IPS-20b (cell line): ENCODE data around the gene A2M.

Experiments used
- H3K27ac ChIP-seq: one replicate; pipeline ENCODE4 v1.5.1; 2013; ENCODE audit warnings: low read length
- H3K27me3 ChIP-seq: 2 replicates; pipeline ENCODE4 v1.6.1; 2013; ENCODE audit warnings: mild to moderate bottlenecking, low read length, inconsistent platforms; ENCODE audit not compliant: insufficient read depth
- H3K36me3 ChIP-seq: 2 replicates; pipeline ENCODE4 v1.6.1; 2013; ENCODE audit warnings: low read depth, mild to moderate bottlenecking, inconsistent platforms, low read length, moderate library complexity; ENCODE audit not compliant: insufficient read depth
- H3K4me1 ChIP-seq: 2 replicates; pipeline ENCODE4 v1.6.1; 2013; ENCODE audit warnings: mild to moderate bottlenecking, control low read depth, inconsistent platforms, low read length, moderate library complexity; ENCODE audit not compliant: insufficient read depth
- H3K4me3 ChIP-seq: 2 replicates; pipeline ENCODE4 v1.5.1; 2013; ENCODE audit warnings: mild to moderate bottlenecking, low read length, inconsistent platforms
- H3K9ac ChIP-seq: 2 replicates; pipeline ENCODE4 v1.6.1; 2013; ENCODE audit warnings: low read depth, mild to moderate bottlenecking, inconsistent platforms, low read length, moderate library complexity
- H3K9me3 ChIP-seq: 2 replicates; pipeline ENCODE4 v1.6.1; 2013; ENCODE audit warnings: mild to moderate bottlenecking, low read depth, low read length, inconsistent platforms; ENCODE audit not compliant: insufficient read depth

The A2M gene

DNA sequence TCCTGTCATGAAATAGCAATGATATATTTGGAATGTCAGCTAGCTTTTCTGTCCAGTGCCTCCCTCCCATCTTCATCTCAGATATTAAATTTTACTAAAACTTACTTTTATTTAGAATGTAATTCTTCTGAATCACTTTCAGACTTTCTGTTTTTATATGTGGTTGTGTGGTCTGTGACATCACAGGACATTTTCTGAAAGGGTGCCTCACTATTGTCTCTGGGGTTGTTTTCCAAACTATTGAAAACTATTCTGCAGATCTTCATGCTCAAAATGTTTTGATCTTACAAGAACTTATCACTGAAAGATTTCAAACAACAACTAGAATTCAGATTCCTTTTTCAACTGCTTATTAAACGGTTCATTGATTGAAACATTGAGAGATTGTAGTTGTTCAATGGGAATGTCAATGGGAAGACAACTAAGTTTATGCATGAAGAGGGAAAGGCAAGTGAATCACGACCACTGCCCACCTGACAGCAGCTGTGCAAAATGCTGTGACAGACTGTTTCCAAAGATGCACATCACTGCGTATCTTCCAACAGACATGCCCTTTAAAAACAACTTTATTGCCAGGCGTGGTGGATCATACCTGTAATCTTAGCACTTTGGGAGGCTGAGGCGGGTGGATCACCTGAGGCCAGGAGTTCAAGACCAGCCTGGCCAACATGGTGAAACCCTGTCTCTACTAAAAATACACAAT, 75.1 kb downstream of the A2M start:
- no peak overlapping the region for H3K9ac ChIP-seq

DNA sequence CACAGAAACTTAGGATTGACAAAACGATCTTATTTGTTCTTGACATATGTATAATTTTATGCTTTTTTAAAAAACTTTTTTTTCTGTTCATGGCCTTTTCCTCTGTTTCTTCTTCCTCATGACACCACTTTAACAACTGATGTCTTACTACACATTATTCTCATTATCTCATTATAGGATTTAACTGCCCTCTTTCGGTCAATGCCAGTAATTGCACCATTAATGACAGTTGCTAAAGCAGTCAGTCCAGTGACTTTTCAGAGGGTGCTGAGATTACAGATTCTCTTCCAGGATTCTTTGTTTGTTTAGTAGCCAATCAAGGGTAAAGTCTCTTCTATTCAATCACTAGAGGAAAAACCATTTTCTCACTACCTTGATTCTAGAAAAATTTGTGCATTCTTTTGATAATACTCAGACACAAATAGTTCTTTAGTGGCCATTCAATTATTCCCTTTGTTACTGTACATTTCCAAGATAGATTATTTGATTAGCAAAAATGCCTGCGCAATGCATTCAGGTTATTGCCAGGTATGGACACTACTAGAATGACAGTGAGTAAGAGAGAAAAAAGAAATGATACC, 76.2 kb downstream of the A2M start:
- no peaks in the 10 kb centered on the region for H3K27me3 ChIP-seq
- no peak overlapping the region for H3K27ac ChIP-seq
- H3K4me1 ChIP-seq: no peaks in the 10 kb centered on the region
- H3K9ac ChIP-seq: no peak overlapping the region
- no peak overlapping the region for H3K4me3 ChIP-seq
- H3K9me3 ChIP-seq: no peaks in the 10 kb centered on the region
- no peaks in the 10 kb centered on the region for H3K36me3 ChIP-seq

More for the DNA sequence above, 75.1 kb downstream of the A2M start:
- no peak overlapping the region for H3K27ac ChIP-seq
- H3K27me3 ChIP-seq: no peaks in the 10 kb centered on the region
- no peaks in the 10 kb centered on the region for H3K36me3 ChIP-seq
- H3K4me1 ChIP-seq: no peaks in the 10 kb centered on the region
- H3K4me3 ChIP-seq: no peak overlapping the region
- no peaks in the 10 kb centered on the region for H3K9me3 ChIP-seq

DNA sequence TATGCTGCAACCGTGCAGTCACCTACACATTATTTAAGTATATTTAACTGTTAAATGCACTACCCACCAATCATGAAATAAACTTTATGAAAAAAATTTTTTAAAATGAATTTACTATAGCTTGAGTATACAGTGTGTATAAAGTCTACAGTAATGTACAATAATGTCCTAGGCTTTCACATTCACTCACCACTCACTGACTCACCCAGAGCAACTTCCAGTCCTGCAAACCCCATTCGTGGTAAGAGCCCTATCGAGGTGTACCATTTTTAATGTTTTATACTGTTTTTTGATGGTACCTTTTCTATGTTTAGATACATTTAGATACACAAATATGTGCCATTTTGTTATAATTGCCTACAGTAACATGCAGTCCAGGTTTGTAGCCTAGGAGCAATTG, 78.3 kb downstream of the A2M start:
- H3K27me3 ChIP-seq: no peaks in the 10 kb centered on the region
- no peak overlapping the region for H3K4me3 ChIP-seq
- no peak overlapping the region for H3K27ac ChIP-seq
- H3K9me3 ChIP-seq: no peaks in the 10 kb centered on the region
- H3K9ac ChIP-seq: no peak overlapping the region
- H3K4me1 ChIP-seq: no peaks in the 10 kb centered on the region
- no peaks in the 10 kb centered on the region for H3K36me3 ChIP-seq

DNA sequence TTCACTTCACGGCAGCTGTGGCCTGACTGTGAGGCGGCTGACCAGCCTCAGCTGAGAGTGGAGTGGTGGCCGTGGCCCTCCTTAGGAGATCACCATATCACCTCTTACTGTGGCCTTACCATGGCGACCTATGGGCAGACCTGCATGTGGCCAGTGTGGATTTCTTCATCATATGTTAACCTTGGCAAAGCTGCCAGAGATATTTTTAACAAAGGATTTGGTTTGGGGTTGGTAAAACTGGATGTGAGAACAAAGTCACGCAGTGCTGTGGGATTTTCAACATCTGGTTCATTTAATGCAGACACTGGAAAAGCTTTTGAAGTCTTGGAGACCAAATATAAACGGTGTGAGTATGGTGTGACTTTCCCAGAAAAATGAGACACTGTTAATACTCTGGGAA, 79.5 kb downstream of the A2M start:
- Histone ChIP-seq H3K27ac (no peak overlapping the region), H3K9ac (no peak overlapping the region), H3K4me3 (no peak overlapping the region), H3K4me1 (no peaks in the 10 kb centered on the region), H3K36me3 (no peaks in the 10 kb centered on the region), H3K27me3 (no peaks in the 10 kb centered on the region), H3K9me3 (no peaks in the 10 kb centered on the region)

DNA sequence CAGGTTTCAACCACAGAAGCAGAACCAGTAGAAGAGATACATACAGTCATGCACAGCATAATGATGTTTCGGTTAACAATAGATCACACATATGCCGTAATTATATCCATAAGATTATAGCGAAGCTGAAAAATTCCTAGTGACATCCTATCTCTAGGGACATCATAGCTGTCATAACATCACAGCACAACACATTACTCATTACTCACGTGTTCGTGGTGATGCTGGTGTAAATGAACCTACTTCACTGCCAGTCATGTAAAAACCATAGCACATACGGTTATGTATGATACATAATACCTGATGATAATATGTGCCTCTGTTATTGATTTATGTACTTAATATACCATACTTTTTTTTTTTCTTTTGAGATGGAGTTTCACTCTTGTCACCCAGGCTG, 81.6 kb downstream of the A2M start:
- Histone ChIP-seq H3K9ac (no peak overlapping the region), H3K4me1 (0 out of 2 replicates have a peak, but pooled peaks cover 4% of the 10 kb centered on the region), H3K27me3 (no peaks in the 10 kb centered on the region), H3K4me3 (no peak overlapping the region), H3K27ac (no peak overlapping the region), H3K36me3 (no peaks in the 10 kb centered on the region), H3K9me3 (no peaks in the 10 kb centered on the region)

DNA sequence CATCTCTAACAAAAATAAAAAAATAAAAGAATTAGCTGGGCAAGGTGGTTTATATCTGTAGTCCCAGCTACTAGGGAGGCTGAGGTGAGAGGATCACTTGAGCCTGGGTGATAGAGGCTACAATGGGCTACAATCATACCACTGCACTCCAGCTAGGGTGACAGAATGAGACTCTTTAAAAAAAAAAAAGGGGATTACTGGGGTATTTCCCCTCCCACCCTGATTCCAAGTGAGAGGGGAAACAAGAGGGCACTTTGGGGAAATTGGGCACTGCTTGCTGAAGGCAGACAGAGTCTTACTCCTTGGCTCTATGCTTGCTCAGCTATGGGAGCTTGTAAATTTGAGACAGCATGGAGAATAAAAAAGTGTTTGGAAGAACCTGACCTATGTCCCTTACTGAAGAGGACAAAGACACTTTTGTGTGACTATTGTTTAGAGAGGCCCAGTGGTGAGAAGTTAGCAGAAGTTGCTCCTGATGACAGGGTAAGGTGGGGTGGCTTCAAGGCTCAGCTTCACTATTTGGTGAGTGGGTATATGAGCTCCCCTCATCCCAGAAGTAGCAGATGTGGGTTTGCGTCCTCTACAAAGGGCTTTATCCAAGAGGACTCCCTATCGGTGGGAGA, 82.3 kb downstream of the A2M start:
- Histone ChIP-seq H3K9ac (no peak overlapping the region), H3K36me3 (no peaks in the 10 kb centered on the region), H3K9me3 (no peaks in the 10 kb centered on the region), H3K27ac (no peak overlapping the region), H3K4me3 (no peak overlapping the region), H3K27me3 (no peaks in the 10 kb centered on the region), H3K4me1 (0 out of 2 replicates have a peak, but pooled peaks cover 4% of the 10 kb centered on the region)

DNA sequence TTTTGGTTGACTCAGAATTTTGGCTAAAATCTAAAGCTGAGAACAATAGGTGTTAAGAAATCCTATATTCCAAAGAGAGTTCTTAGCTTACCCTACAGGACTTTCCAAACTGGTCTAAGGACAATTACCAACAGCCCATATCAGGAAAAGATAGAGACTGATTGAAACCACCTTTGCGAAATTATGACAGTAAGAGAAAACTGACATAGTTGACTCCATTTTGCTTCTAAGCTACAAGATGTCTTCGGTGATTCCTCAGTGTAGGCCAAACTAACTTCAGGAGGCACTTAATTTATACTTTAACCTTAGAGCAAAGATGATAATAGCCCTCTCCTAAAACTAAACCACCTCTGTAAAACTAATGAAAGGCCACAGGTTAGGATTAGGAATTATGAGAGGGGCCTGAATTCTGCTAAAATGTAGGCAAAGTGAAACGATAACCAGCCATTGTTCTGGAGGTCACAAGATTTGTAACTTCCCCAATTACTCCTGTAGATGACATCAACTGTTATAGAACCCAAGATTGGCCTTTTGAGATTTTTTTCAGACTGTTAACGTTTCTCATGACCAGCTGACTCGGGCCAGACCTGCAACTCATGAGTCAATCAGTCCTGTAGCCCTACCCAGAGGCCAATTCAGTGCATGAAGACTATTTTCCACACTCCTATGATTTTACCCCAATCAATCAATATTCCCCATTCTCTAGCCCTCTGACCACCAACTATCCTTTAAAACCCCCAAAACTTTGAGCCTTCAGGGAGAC, 83.3 kb downstream of the A2M start:
- Histone ChIP-seq H3K9me3 (no peaks in the 10 kb centered on the region), H3K9ac (no peak overlapping the region), H3K27ac (no peak overlapping the region), H3K4me1 (0 out of 2 replicates have a peak, but pooled peaks cover 4% of the 10 kb centered on the region), H3K36me3 (no peaks in the 10 kb centered on the region), H3K27me3 (no peaks in the 10 kb centered on the region), H3K4me3 (no peak overlapping the region)

DNA sequence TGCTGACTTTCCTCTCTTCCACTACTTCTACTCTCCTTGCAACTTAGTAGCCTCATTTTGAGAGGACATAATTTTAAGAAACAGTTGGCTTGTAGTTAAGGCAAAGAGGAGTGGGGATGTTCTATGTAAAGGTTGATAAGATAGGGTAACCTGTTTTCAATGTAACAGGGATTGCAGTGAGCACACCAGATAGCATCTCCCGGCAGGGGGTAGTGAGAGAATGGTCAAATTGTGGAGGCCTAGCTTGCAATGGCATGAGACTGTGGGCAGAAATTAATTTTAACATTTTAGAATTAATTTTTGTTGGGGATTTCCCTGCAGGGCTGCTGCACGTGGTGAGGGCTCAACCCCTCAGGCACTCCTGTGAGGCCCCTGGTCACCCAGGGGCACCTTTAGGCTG, 84.9 kb downstream of the A2M start:
- Histone ChIP-seq H3K4me1 (0 out of 2 replicates have a peak, but pooled peaks cover 4% of the 10 kb centered on the region), H3K36me3 (no peaks in the 10 kb centered on the region), H3K9ac (no peak overlapping the region)

DNA sequence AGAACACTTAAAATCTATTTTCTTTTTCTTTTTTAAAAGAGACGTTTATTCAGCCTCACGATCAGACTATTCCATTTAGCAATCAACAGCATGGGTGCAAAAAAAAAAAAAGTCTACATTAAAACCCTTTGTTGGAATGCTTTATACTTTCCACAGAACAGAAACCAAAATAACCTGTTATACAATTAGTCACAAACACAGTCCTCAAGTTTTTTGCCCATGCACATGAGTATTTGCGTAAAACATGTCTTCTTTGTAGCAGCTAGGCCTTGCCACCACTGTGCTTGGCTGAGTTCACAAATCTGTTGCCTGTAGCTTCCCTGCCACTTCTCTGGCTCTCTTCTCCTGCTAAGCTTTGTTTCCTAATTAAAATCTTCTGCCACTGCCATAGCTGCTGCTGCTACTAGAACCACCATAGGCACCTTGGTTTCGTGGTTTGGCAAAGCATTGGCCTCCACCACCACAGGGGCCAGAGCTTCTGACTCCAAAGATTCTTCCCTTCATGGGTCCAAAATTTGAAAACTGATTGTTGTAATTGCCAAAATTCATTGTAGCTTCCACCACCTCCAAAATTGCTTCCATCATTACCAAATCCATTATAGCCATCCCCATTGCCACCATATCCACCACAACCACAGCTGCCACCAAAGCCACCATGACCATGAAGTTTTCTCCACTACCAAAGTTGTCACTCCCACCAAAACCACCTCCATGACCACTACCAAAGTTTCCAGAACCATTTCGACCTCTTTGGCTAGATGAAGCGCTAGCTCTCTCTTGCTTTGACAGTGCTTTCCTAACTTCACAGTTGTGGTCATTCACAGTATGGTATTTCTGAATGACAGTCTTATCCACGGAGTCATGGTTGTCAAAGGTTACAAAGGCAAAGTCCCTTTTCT, 88.3 kb downstream of the A2M start:
- Histone ChIP-seq H3K36me3 (no peaks in the 10 kb centered on the region), H3K4me1 (0 out of 2 replicates have a peak, but pooled peaks cover 4% of the 10 kb centered on the region), H3K9ac (no peak overlapping the region), H3K4me3 (no peak overlapping the region), H3K27me3 (no peaks in the 10 kb centered on the region), H3K9me3 (no peaks in the 10 kb centered on the region), H3K27ac (no peak overlapping the region)

More for the DNA sequence above, 84.9 kb downstream of the A2M start:
- no peaks in the 10 kb centered on the region for H3K9me3 ChIP-seq
- H3K27me3 ChIP-seq: no peaks in the 10 kb centered on the region
- no peak overlapping the region for H3K27ac ChIP-seq
- H3K4me3 ChIP-seq: no peak overlapping the region

DNA sequence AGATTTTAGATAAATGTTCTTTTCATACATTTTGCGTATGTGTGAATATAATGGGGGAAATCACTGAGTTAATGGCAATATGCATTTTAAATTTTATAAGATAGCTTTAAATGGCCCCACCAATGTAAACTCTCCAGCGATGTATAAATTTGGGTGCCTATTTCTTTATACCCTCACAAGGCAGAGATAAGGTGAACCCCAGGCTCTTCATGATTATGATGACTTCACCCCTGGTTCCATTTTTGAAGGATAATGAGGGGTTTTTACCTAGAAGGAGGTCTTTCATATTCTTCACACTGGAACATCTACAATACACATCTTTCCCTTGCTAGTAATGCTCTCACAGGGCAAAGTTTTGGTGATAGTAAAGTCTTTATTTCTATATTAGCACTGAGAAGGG, 91.2 kb downstream of the A2M start:
- Histone ChIP-seq H3K36me3 (no peaks in the 10 kb centered on the region), H3K27ac (no peak overlapping the region), H3K27me3 (no peaks in the 10 kb centered on the region), H3K4me3 (no peak overlapping the region), H3K9ac (no peak overlapping the region), H3K4me1 (no peaks in the 10 kb centered on the region), H3K9me3 (no peaks in the 10 kb centered on the region)

DNA sequence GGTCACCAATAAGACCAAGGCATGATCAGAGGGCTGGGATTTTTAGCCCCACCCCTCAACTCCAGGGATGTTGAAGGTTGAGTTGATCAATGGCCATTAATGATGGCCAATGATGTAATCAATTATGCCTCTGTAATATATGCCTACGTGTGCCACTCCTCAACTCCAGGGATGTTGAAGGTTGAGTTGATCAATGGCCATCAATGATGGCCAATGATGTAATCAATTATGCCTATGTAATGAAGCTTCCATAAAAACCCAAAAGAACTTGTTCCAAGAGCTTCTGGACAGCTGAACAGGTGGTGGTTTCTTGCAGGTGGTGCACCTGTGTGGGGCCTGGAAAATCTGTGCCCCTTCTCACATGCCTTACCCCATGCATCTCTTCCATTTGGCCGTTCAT, 93.1 kb downstream of the A2M start:
- Histone ChIP-seq H3K4me3 (no peak overlapping the region), H3K27me3 (no peaks in the 10 kb centered on the region), H3K36me3 (no peaks in the 10 kb centered on the region), H3K9me3 (peaks cover under 1% of the 10 kb centered on the region; the same call in 1 of the 2 replicates), H3K4me1 (no peaks in the 10 kb centered on the region), H3K27ac (no peak overlapping the region), H3K9ac (no peak overlapping the region)
